HG02970 (cell line): ENCODE results near the gene DIS3L2.
"Not testable (repeated sequence)": the region's sequence is repeated elsewhere in the genome, so short reads cannot be mapped to it uniquely, and the experiment has no call there.

Source experiments
- ATAC-seq: cut with Tn5 transposase; IDR thresholded peaks from one replicate; pipeline ENCODE4 v1.9.1; 2021; ENCODE audit warnings: mild to moderate bottlenecking, moderate library complexity, moderate number of reproducible peaks; ENCODE audit not compliant: unreplicated experiment, low FRiP score

The DIS3L2 gene

GRCh38 chr2:231927566-231927890 lies 34.0 kb upstream of the DIS3L2 start:
- no peak for ATAC-seq

- ATAC-seq = no peak
These were observed 33.0 kb upstream of the DIS3L2 start for GRCh38 chr2:231928481-231928880.

- no peak for ATAC-seq
These were observed 32.4 kb upstream of the DIS3L2 start for GRCh38 chr2:231928901-231929725.

GRCh38 chr2:231929961-231930592 lies 31.4 kb upstream of the DIS3L2 start:
- ATAC-seq = no peak

- no peak for ATAC-seq
These were observed 30.8 kb upstream of the DIS3L2 start for GRCh38 chr2:231930593-231931281.

- no peak for ATAC-seq
These were observed 30.0 kb upstream of the DIS3L2 start for GRCh38 chr2:231931481-231931915.

GRCh38 chr2:231932711-231932970 lies 28.9 kb upstream of the DIS3L2 start:
- no peak for ATAC-seq

GRCh38 chr2:231932985-231933915 lies 28.3 kb upstream of the DIS3L2 start:
- ATAC-seq = no peak

- no peak for ATAC-seq
These were observed 27.6 kb upstream of the DIS3L2 start for GRCh38 chr2:231933916-231934401.

GRCh38 chr2:231934441-231935206 lies 26.9 kb upstream of the DIS3L2 start:
- ATAC-seq = no peak

GRCh38 chr2:231935207-231935524 lies 26.3 kb upstream of the DIS3L2 start:
- ATAC-seq = no peak

- ATAC-seq = no peak
These were observed 25.7 kb upstream of the DIS3L2 start for GRCh38 chr2:231935815-231936214.

GRCh38 chr2:231936491-231936890 lies 25.0 kb upstream of the DIS3L2 start:
- no peak for ATAC-seq

- ATAC-seq = no peak
These were observed 24.5 kb upstream of the DIS3L2 start for GRCh38 chr2:231937057-231937456.

GRCh38 chr2:231939022-231939421 lies 22.5 kb upstream of the DIS3L2 start:
- no peak for ATAC-seq

GRCh38 chr2:231940795-231941194 lies 20.7 kb upstream of the DIS3L2 start:
- ATAC-seq = no peak

GRCh38 chr2:231941673-231942072 lies 19.8 kb upstream of the DIS3L2 start:
- no peak for ATAC-seq

GRCh38 chr2:231942180-231942579 lies 19.3 kb upstream of the DIS3L2 start:
- ATAC-seq = no peak

- no peak for ATAC-seq
These were observed 15.2 kb upstream of the DIS3L2 start for GRCh38 chr2:231946241-231946814.

- not testable (repeated sequence) for ATAC-seq
These were observed 14.4 kb upstream of the DIS3L2 start for GRCh38 chr2:231947112-231947511.
